Heart right ventricle (tissue), 16 donors: Measurements from ENCODE around the gene MMP28. TPM values are rescaled to one million over a fixed set of nuclear protein-coding genes. Genes with fewer than 3 reads are reported as not detected.

Experiments
- ATAC-seq, 8 donors: fragments of 200-7000 bp; cut with Tn5 transposase; one replicate each; pipeline ENCODE4 v1.9.1; 2020; ENCODE audit warnings: mild to moderate bottlenecking in 8 of 8, moderate library complexity in 8 of 8, moderate number of reproducible peaks in 1 of 8
- DNase-seq, 2 donors: peaks; one replicate each; pipeline ENCODE4 v3.0.0-alpha.2; 2020
- H3K27ac ChIP-seq, 10 donors: fragments of 200-600 bp; sonication (generic) in 2 of 10; one replicate each; pipeline versions ENCODE4 v1.5.0 to v1.8.0; 2020 to 2022; ENCODE audit warnings: mild to moderate bottlenecking in 3 of 10
- H3K27me3 ChIP-seq, 7 donors: fragments of 200-600 bp; one replicate each; pipeline ENCODE4 v1.8.0; 2021 to 2022; ENCODE audit warnings: mild to moderate bottlenecking in 2 of 7
- H3K36me3 ChIP-seq, 9 donors: fragments of 200-600 bp; sonication (generic) in 1 of 9; one replicate each; pipeline versions ENCODE4 v1.5.0 to v1.8.0; 2020 to 2022; ENCODE audit warnings: mild to moderate bottlenecking in 2 of 9
- H3K4me1 ChIP-seq, 9 donors: fragments of 200-600 bp; sonication (generic) in 1 of 9; one replicate each; pipeline versions ENCODE4 v1.5.0 to v1.8.0; 2020 to 2022; ENCODE audit warnings: mild to moderate bottlenecking in 4 of 9
- H3K4me3 ChIP-seq, 10 donors: fragments of 200-600 bp; sonication (generic) in 2 of 10; one replicate each; pipeline versions ENCODE4 v1.5.0 to v1.8.0; 2020 to 2022; ENCODE audit warnings: mild to moderate bottlenecking in 7 of 10, moderate library complexity in 2 of 10
- H3K9me3 ChIP-seq, 11 donors: fragments of 200-600 bp in 10 of 11; sonication (generic) in 2 of 11; one replicate each; pipeline versions ENCODE4 v1.5.0 to v1.8.0; 2013 to 2022; ENCODE audit warnings: mild to moderate bottlenecking in 2 of 11, control low read depth in 1 of 11, moderate library complexity in 1 of 11
- CTCF ChIP-seq, 9 donors: fragments of 200-600 bp; sonication (generic) in 2 of 9; IDR thresholded peaks; one replicate each; pipeline versions ENCODE4 v1.5.0 to v1.8.0; 2021 to 2022; ENCODE audit warnings: antibody characterized with exemption in 9 of 9, mild to moderate bottlenecking in 5 of 9, moderate library complexity in 1 of 9
- WGBS, 2 donors: extraction: QIAGEN DNeasy Blood & Tissue Kit; methylation state at CpG; one replicate each; pipeline ENCODE4 v1.1.7; 2013; ENCODE audit warnings: inconsistent platforms in 1 of 2; 5-methylcytosine and 5-hydroxymethylcytosine counted together
- intact Hi-C, 10 donors: fragments of 100-400 bp; cut with DNase I; formaldehyde crosslinking; loops; one replicate each; pipeline versions ENCODE4 v1.11.1 to v1.14.2; 2022
- polyA plus RNA-seq, 2 donors: library from polyadenylated mRNA; stranded (reverse); fragments of 200-250 nt; gene quantifications; one replicate each; pipeline ENCODE4 v1.2.3, GENCODE V29; 2013
- total RNA-seq, 10 donors: library from RNA; stranded (reverse); fragmentation: NEBNext Ultra II Directional in 3 of 10; extraction: Animal tissue kit (Norgen Biotek cat#: 25700) in 3 of 10; gene quantifications; one replicate each; pipeline versions ENCODE4 v1.2.1 to v1.2.4, GENCODE V29; 2021 to 2023
- donor health status: Arrhythmogenic right ventricular cardiomyopathy.
- donor health status: ischemic (EF 13 %, LVEDD 7.1; RV severe dilation, severe dysfunction).
- donor health status: healthy with polysubstance abuse.
- donor health status: DM: no; HTN: yes; CAD: no.
- donor health status: DM: no; HTN: no; CAD: no.
- donor health status: ischemic (EF 25% LVEDD 6.9; RV normal size, moderate dysfunction).
- donor health status: ischemic (EF 25% LVEDD 5.7; RV mildly dilated, moderate dysfunction).
- donor health status: healthy.
- donor health status: DM: yes; HTN: yes; CAD: no.
- donor health status: Ischemic cardiomyopathy.
- donor health status: ischemic (EF 35%, LVEDD 5.7; RV mildly dilated, moderate dysfunction).
- donor health status: nonischemic (EF 11% LVEDD 7.7; RV severe dilation, severe dysfunction).
- donor health status: DM: yes; HTN: yes; CAD: no.
- donor health status: PGD.
- donor health status: ischemic (EF 29% LVEDD 5.4; RV normal size, mild dysfunction).
- donor health status: nonischemic (EF 23%, LVEDD 6.1; RV moderate dilation, normal function).

Gene MMP28
- total and polyA plus RNA-seq, 12 donors, result 1.4 to 7.4 (median 2.3) TPM

- DNase-seq (no peak), ATAC-seq (no peak)
- Histone ChIP-seq H3K27ac (peak overlapping the region in 1 of 10 donors; percentile 94), H3K36me3 (no peaks in the 10 kb centered on the region), H3K4me3 (no peak overlapping the region), H3K27me3 (no peaks in the 10 kb centered on the region), H3K9me3 (no peaks in the 10 kb centered on the region), H3K4me1 (peaks cover 0 to 44% (median 34%) of the 10 kb centered on the region in 9 donors)
- WGBS, 2 donors, result 84 to 86% methylated on average over 7 of the region's 7 CpGs
- intact Hi-C loops, result no loop called here
- no peak for TF ChIP-seq CTCF (IDR thresholded peaks at IDR 0.05)
These were observed 12.1 kb upstream of the MMP28 start for GRCh38 chr17:35807371-35808144.

GRCh38 chr17:35804658-35805192 lies 9.3 kb upstream of the MMP28 start:
- Histone ChIP-seq H3K27me3 (no peaks in the 10 kb centered on the region), H3K4me3 (no peak overlapping the region), H3K36me3 (no peaks in the 10 kb centered on the region), H3K9me3 (no peaks in the 10 kb centered on the region), H3K27ac (no peak overlapping the region), H3K4me1 (peaks cover 2 to 42% (median 35%) of the 10 kb centered on the region in 9 donors)
- intact Hi-C loops, result loop anchor here (1.0 to 5.0 kb wide), 5 partner anchors 37 to 40 kb away; no protein-coding TSS in a partner anchor
- 20 to 29% methylated on average over 1 of the region's 1 CpG for WGBS, 2 donors
- peak; percentile 76 to 98 (median 85) for TF ChIP-seq CTCF (IDR thresholded peaks at IDR 0.05)
- DNase-seq (peak in 1 of 2 donors; percentile 64), ATAC-seq (peak; percentile 15 to 55 (median 36))

GRCh38 chr17:35801583-35802224 lies 6.3 kb upstream of the MMP28 start:
- Histone ChIP-seq H3K4me3 (no peak overlapping the region), H3K9me3 (no peaks in the 10 kb centered on the region), H3K36me3 (no peaks in the 10 kb centered on the region), H3K27me3 (peaks cover 0 to 21% (median 0%) of the 10 kb centered on the region in 7 donors), H3K27ac (peak overlapping the region in 6 of 10 donors; percentile 11 to 69 (median 33)), H3K4me1 (peaks cover 4 to 41% (median 33%) of the 10 kb centered on the region in 9 donors)
- 33 to 35% methylated on average over 9 of the region's 9 CpGs for WGBS, 2 donors
- intact Hi-C loops, result loop anchor here in 2 of 10 donors (2.0 to 5.0 kb wide), 2 partner anchors 34 to 35 kb away; no protein-coding TSS in a partner anchor
- peak; percentile 78 to 83 for DNase-seq
- ATAC-seq, result peak; percentile 49 to 84 (median 74)
- no peak for TF ChIP-seq CTCF (IDR thresholded peaks at IDR 0.05)

GRCh38 chr17:35799942-35800341 lies 4.5 kb upstream of the MMP28 start:
- Histone ChIP-seq H3K36me3 (no peaks in the 10 kb centered on the region), H3K9me3 (no peaks in the 10 kb centered on the region), H3K27ac (peak overlapping the region in 4 of 10 donors; percentile 21 to 45 (median 39)), H3K27me3 (peaks cover 0 to 39% (median 5%) of the 10 kb centered on the region in 7 donors), H3K4me3 (no peak overlapping the region), H3K4me1 (peaks cover 7 to 51% (median 43%) of the 10 kb centered on the region in 9 donors)
- ATAC-seq (peak; percentile 48 to 87 (median 81)), DNase-seq (peak; percentile 82 to 86)
- intact Hi-C loops, result loop anchor here in 2 of 10 donors (2.0 to 5.0 kb wide), 2 partner anchors 33 kb away; no protein-coding TSS in a partner anchor
- no peak for TF ChIP-seq CTCF (IDR thresholded peaks at IDR 0.05)
